AG04450 (cell line): ENCODE data around the gene TAF10. TPM values are rescaled to one million over a fixed set of nuclear protein-coding genes. Genes with fewer than 3 reads are reported as not detected.

ENCODE experiments used
- CTCF ChIA-PET: fragments of 300-600, 350-600 bp; formaldehyde crosslinking; extraction: SDS; loops from one replicate; lab custom pipeline; 2022; ENCODE audit warnings: antibody characterized with exemption, inconsistent platforms; lab: Charles Lee
- POLR2A ChIA-PET: fragments of 350-600 bp; formaldehyde crosslinking; extraction: SDS; loops from one replicate; lab custom pipeline; 2021; ENCODE audit warnings: antibody characterized with exemption, inconsistent platforms; lab: Yijun Ruan, JAX
- DNase-seq: peaks from one replicate; pipeline ENCODE4 v3.0.0-alpha.2; 2011; ENCODE audit warnings: low read depth, low spot score
- H3K27ac ChIP-seq: one replicate; pipeline ENCODE4 v1.5.1; 2012; ENCODE audit warnings: low read depth, low read length, control low read depth
- H3K27me3 ChIP-seq: one replicate; pipeline ENCODE4 v1.6.0; 2012; ENCODE audit warnings: low read length; ENCODE audit not compliant: control insufficient read depth, insufficient read depth
- H3K4me3 ChIP-seq: 2 replicates; pipeline ENCODE4 v1.5.1; 2011; ENCODE audit warnings: mild to moderate bottlenecking, low read depth, low read length, control low read depth
- H3K9me3 ChIP-seq: 2 replicates; pipeline ENCODE4 v1.5.1; 2012; ENCODE audit warnings: low read length; ENCODE audit not compliant: control insufficient read depth, insufficient read depth
- polyA plus RNA-seq: library from polyadenylated mRNA; depleted of rRNA; stranded (reverse); fragments of >200 nt; gene quantifications from 2 replicates; pipeline ENCODE4 v1.2.3, GENCODE V29; 2011
- TF ChIP-seq, protein P1 (sequence below): IDR thresholded peaks from 2 replicates; pipeline ENCODE4 v1.5.1; 2011; ENCODE audit warnings: low read depth, low read length, control low read depth, inconsistent platforms

Gene TAF10
- polyA plus RNA-seq, 1 experiment = 170 TPM

DNA sequence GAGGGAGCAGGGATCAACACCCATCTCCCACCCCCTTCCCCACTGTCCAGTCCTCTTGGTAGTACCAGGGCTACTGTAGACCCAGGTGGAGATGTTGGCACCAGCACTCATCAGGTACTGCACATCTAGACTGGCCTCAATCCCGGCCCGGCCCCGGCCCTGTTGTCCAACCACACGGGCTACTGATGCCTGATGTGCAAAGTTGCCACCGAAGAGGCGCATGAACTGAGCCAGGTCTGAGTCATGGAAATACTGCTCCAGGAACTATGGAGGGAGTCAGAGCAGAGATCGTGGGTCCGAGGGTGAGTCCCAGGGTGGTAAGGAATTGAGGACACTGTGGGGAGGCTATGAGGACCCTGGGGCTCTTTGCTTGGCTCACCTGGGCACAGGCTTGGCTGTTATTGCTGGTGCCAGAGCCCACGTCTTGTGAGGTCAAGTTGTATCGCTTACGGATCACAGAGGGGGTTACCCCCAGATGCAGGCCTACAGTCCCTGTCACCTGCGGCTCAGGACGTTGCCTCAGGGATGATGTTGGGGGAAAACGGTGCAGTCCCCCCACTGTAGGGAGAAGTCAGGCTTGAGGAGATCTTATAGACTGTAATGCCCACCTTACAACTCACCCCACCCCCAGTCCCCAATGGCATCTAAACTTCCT, 4.7 kb upstream of the TAF10 start:
- no peak for DNase-seq
- H3K27ac ChIP-seq = no peak overlapping the region
- TF ChIP-seq, protein P1, sequence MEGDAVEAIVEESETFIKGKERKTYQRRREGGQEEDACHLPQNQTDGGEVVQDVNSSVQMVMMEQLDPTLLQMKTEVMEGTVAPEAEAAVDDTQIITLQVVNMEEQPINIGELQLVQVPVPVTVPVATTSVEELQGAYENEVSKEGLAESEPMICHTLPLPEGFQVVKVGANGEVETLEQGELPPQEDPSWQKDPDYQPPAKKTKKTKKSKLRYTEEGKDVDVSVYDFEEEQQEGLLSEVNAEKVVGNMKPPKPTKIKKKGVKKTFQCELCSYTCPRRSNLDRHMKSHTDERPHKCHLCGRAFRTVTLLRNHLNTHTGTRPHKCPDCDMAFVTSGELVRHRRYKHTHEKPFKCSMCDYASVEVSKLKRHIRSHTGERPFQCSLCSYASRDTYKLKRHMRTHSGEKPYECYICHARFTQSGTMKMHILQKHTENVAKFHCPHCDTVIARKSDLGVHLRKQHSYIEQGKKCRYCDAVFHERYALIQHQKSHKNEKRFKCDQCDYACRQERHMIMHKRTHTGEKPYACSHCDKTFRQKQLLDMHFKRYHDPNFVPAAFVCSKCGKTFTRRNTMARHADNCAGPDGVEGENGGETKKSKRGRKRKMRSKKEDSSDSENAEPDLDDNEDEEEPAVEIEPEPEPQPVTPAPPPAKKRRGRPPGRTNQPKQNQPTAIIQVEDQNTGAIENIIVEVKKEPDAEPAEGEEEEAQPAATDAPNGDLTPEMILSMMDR = no peak
- peaks cover 2% of the 10 kb centered on the region for H3K27me3 ChIP-seq
- CTCF ChIA-PET = interaction anchor here (1.1 to 3.4 kb wide), 2 partner anchors 67 kb away, joined by 7 to 44 read pairs; partner anchors contain the start of gene MRPL17
- no peaks in the 10 kb centered on the region; the same call in 1 of the 2 replicates for H3K9me3 ChIP-seq
- no peak overlapping the region for H3K4me3 ChIP-seq
- POLR2A ChIA-PET = no interaction called here

GRCh38 chr11:6615882-6616585, 4.0 kb upstream of the TAF10 start:
- Histone ChIP-seq H3K27me3 (no peaks in the 10 kb centered on the region), H3K9me3 (no peaks in the 10 kb centered on the region; the same call in 1 of the 2 replicates), H3K4me3 (no peak overlapping the region), H3K27ac (no peak overlapping the region)
- POLR2A ChIA-PET = no interaction called here
- CTCF ChIA-PET = interaction anchor here (1.1 kb wide), 1 partner anchor 68 kb away, joined by 7 read pairs; the partner anchor contains the start of gene MRPL17
- TF ChIP-seq, protein P1 = no peak
- DNase-seq = no peak

GRCh38 chr11:6615046-6615445, 3.0 kb upstream of the TAF10 start:
- ChIA-PET POLR2A (no interaction called here), CTCF (no interaction called here)
- DNase-seq = no peak
- no peaks in the 10 kb centered on the region; the same call in 1 of the 2 replicates for H3K9me3 ChIP-seq
- TF ChIP-seq, protein P1 = no peak
- H3K27ac ChIP-seq = no peak overlapping the region
- H3K4me3 ChIP-seq = no peak overlapping the region
- H3K27me3 ChIP-seq = no peaks in the 10 kb centered on the region

- Histone ChIP-seq H3K27me3 (no peaks in the 10 kb centered on the region), H3K9me3 (no peaks in the 10 kb centered on the region; the same call in 1 of the 2 replicates), H3K27ac (no peak overlapping the region), H3K4me3 (no peak overlapping the region)
- ChIA-PET CTCF (no interaction called here), POLR2A (no interaction called here)
- DNase-seq = no peak
- TF ChIP-seq, protein P1 = no peak
These were observed 2.4 kb upstream of the TAF10 start for GRCh38 chr11:6614446-6614845.

DNA sequence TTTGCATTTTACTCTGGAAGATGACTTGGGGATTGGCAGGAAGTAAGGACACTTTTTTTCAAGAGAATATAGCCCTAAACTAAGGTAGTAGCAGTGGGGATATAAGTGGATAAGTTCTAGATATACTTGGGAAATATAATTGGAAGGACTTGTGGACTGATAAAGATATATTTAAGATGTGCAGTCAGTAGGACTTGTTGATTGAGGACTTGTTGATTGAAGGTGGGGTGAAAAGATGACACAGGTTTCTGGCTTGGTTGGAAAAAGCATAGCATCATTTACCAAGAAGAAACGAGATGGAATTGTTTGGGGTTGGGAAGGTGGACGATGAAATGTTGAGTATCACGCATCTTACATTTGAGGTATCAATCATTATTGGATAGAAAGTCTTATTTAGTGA, 1.5 kb upstream of the TAF10 start:
- CTCF ChIA-PET = interaction anchor here (0.9 to 2.9 kb wide), 5 partner anchors 11 to 93 kb away, joined by 3 to 15 read pairs (median 5); partner anchors contain the start of gene MRPL17
- no peak for DNase-seq
- POLR2A ChIA-PET = no interaction called here
- TF ChIP-seq, protein P1 = no peak
- H3K4me3 ChIP-seq = no peak overlapping the region
- no peaks in the 10 kb centered on the region; the same call in 1 of the 2 replicates for H3K9me3 ChIP-seq
- no peaks in the 10 kb centered on the region for H3K27me3 ChIP-seq
- H3K27ac ChIP-seq = no peak overlapping the region
